GM21619 (cell line): Measurements from ENCODE around the gene ID1.
"Not testable (repeated sequence)": the region's sequence is repeated elsewhere in the genome, so short reads cannot be mapped to it uniquely, and the experiment has no call there.

ENCODE experiments used
- ATAC-seq: cut with Tn5 transposase; IDR thresholded peaks from one replicate; pipeline ENCODE4 v1.9.1; 2021; ENCODE audit not compliant: unreplicated experiment

The ID1 gene

GRCh38 chr20:31632548-31633338, 27.7 kb downstream of the ID1 start:
- no peak for ATAC-seq

GRCh38 chr20:31633339-31633914, 28.3 kb downstream of the ID1 start:
- no peak for ATAC-seq

- no peak for ATAC-seq
Measured at GRCh38 chr20:31637660-31638059, 32.6 kb downstream of the ID1 start, which contains the start of gene COX4I2. Gene COX4I2, plus strand, starts transcription at chr20:31637912. Its CDS starts 1,106 bp downstream, at chr20:31639018.

GRCh38 chr20:31638317-31638716, 33.2 kb downstream of the ID1 start:
- ATAC-seq: no peak

GRCh38 chr20:31638816-31639215, 33.7 kb downstream of the ID1 start:
- no peak for ATAC-seq

- no peak for ATAC-seq
Measured at GRCh38 chr20:31640259-31640658, 35.2 kb downstream of the ID1 start.

- ATAC-seq: no peak
Measured at GRCh38 chr20:31641391-31641790, 36.3 kb downstream of the ID1 start.

- no peak for ATAC-seq
Measured at GRCh38 chr20:31642837-31643236, 37.7 kb downstream of the ID1 start.

- no peak for ATAC-seq
Measured at GRCh38 chr20:31643522-31643921, 38.4 kb downstream of the ID1 start.

- no peak for ATAC-seq
Measured at GRCh38 chr20:31644701-31645100, 39.6 kb downstream of the ID1 start.

- not testable (repeated sequence) for ATAC-seq
Measured at GRCh38 chr20:31648104-31648503, 43.0 kb downstream of the ID1 start.

- no peak for ATAC-seq
Measured at GRCh38 chr20:31652917-31653396, 47.9 kb downstream of the ID1 start.

- no peak for ATAC-seq
Measured at GRCh38 chr20:31653561-31653960, 48.5 kb downstream of the ID1 start.

GRCh38 chr20:31654534-31654933, 49.4 kb downstream of the ID1 start:
- ATAC-seq: no peak
